Effector memory CD4-positive, alpha-beta T cell (primary cell): ENCODE data around the gene SLC25A44.

Experiments used
- DNase-seq, 3 donors: peaks; one replicate each; pipeline ENCODE4 v3.0.0-alpha.2; 2020
- H3K27ac ChIP-seq: 2 replicates; pipeline ENCODE4 v1.7.0; 2013; ENCODE audit warnings: mild to moderate bottlenecking, low read length, moderate library complexity; ENCODE audit not compliant: insufficient read depth, poor library complexity, severe bottlenecking
- H3K27me3 ChIP-seq: replicated peaks from 2 replicates; pipeline ENCODE4 v1.7.0; 2013; ENCODE audit warnings: mild to moderate bottlenecking, low read length; ENCODE audit not compliant: insufficient read depth, control insufficient read depth, poor library complexity, severe bottlenecking
- H3K36me3 ChIP-seq: 2 replicates; pipeline ENCODE4 v1.7.0; 2013; ENCODE audit warnings: mild to moderate bottlenecking, low read length, moderate library complexity; ENCODE audit not compliant: control insufficient read depth, insufficient read depth
- H3K4me1 ChIP-seq: 2 replicates; pipeline ENCODE4 v1.7.0; 2013; ENCODE audit warnings: low read length, mild to moderate bottlenecking; ENCODE audit not compliant: control insufficient read depth, insufficient read depth, poor library complexity, severe bottlenecking
- H3K4me3 ChIP-seq: 2 replicates; pipeline ENCODE4 v1.7.0; 2013; ENCODE audit warnings: low read length, low read depth, mild to moderate bottlenecking; ENCODE audit not compliant: insufficient read depth, poor library complexity, severe bottlenecking
- H3K9me3 ChIP-seq: 2 replicates; pipeline ENCODE4 v1.7.0; 2013; ENCODE audit warnings: mild to moderate bottlenecking, low read length, moderate library complexity; ENCODE audit not compliant: control insufficient read depth

The SLC25A44 gene

DNA sequence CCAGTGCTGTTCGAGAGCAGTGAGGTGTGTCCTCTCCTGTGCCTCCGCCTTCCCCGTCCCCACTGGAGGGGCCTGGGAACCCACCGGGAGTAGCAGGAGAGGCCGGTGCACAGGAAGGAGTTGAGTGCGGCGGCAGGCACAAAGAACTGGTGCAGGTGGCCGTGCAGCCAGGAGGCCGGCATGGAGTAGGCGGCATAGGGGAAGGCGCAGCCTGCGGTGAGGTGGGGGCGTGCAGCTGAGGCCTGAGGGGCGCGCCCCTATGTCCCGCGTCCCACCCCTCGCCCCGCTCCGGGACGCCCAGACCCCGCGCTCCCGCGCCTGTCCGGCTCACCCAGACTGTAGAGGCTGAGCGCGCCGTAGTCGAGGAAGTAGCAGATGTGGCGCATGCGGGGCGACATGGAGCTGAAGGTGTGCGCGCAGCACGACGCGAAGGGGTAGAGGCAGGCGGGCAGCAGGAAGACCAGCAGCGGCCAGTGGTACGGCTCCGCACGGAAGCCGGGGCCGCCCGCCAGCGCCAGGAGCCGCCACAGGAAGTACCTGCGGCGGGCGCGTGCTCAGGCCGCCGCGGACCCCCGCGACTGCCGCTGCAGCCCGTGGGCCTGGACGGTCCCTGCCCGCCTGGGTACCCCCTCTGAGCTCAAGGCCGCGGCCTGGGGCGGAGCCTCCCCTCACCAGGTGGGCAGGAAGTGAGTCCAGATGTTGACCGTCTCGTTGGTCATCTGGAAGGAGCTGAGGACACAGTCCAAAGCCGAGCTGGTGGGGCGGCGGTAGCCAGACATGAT lies 51.7 kb downstream of the SLC25A44 start:
- Histone ChIP-seq H3K4me3 (peak overlapping the region; percentile 59), H3K36me3 (peaks cover 9% of the 10 kb centered on the region), H3K4me1 (peaks cover 6% of the 10 kb centered on the region), H3K27ac (peak overlapping the region; percentile 0), H3K9me3 (no peaks in the 10 kb centered on the region), H3K27me3 (no peaks in the 10 kb centered on the region)
- no peak for DNase-seq

DNA sequence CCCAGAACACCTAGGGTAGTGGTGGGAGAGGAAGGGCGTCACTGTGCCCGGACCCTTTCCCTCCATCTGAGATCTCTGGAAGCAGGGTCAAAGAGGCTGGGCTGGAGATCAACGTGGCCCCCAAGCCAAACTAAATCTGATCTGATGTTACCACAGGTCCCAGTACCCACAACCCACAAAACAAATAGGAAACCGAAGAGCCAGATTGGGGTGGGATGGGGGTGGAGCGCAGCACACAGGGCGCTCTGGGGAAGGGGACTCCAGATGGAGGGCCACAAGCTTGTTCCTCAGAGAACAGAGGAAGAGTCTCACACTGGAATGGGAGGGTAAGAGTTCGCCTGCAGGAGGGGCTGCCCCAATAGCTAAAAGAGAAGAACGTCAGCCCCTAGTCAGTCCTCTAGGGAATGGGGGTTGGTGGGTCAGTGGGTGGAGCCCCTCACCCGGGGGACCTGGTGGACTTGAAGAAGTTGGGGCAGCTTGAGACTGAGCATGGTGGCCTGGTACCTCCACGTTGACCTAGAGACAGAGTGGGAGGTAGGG lies 52.4 kb downstream of the SLC25A44 start:
- Histone ChIP-seq H3K27ac (no peak overlapping the region), H3K36me3 (peaks cover 13% of the 10 kb centered on the region), H3K4me3 (no peak overlapping the region), H3K9me3 (no peaks in the 10 kb centered on the region), H3K4me1 (peaks cover 6% of the 10 kb centered on the region), H3K27me3 (no peaks in the 10 kb centered on the region)
- no peak for DNase-seq

DNA sequence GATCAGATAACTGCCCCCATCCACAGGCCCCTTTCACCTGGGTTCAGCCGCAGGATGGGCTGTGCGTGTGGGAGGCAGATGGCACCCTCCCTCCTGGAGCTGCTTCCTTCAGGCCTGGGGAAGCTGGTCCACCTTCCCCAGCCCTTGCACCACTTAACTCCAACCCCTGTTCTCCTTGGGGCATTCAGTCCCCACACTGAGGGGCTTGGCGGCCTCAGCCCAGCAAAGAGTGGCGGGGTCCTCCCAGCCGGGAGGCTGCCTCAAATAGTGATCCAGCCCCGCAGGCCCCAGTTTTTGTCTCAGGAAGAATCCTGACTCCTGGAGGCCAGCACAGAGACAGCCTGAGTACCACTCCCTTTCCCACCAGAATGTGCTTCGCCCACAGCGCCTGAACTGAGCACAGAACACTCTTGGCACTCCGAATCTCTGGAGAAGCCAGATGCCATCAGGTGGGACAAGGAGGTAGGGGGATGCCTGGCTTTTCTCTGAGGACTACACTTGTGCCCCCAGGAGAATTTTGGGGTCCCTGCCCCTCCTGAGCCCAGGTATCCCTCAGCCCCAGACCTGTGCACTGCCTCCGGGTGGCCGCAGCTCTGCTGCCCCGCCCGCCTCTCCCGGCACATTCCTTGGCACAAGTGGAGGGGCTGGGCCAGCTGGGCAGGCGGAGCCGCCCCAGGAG lies 53.0 kb downstream of the SLC25A44 start:
- Histone ChIP-seq H3K4me1 (peaks cover 9% of the 10 kb centered on the region), H3K27ac (no peak overlapping the region), H3K9me3 (no peaks in the 10 kb centered on the region), H3K36me3 (peaks cover 19% of the 10 kb centered on the region), H3K27me3 (no peaks in the 10 kb centered on the region), H3K4me3 (no peak overlapping the region)
- DNase-seq: no peak

DNA sequence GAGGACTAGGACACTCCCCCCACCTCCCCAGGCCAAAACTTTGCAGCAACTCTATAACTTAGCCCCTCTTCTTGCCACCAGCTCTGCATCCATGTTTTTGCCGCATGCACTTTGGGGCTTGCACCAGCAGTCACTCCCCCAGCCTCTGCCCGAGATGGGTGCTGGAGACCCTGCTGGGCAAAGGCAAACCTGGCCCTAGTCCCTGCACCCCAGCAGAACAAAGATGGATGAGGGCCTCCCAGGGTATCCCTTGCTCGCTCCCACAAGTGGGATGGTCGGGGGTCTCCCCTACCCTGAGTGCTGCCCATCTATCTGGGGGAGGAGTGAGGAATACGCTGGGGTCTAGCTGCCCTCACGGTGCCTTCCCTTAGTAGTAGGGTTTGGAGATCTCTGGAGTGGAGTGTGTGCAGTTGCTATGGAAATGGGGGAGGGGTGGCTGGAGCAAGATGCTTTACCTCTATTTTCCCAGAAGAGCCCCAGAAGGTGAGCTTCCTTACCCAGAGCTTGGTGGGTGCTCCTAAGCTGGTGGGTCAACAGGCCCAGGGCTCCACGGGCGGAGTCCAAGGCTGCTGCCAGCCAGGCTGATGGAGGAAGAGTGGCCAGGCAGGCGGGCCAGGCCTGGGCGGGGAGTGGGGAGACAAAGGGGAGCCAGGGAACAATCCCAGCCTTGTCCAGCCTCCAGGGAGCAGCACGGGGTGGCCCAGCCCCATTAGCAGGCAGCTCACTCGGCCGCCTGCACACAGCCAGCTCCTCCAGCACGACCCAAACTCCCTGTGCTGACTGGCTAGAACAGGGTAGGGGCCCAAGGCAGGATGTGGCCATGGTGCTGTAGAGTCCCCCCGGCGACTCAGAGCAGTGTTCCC lies 53.8 kb downstream of the SLC25A44 start, which contains the start of gene PAQR6:
Gene PAQR6, minus strand, starts transcription at position 597 of the 863 bp plus-strand sequence. CDS start 1,325 bp downstream, outside the sequence.
- no peaks in the 10 kb centered on the region for H3K9me3 ChIP-seq
- no peak within 1 kb of the TSS for H3K27ac ChIP-seq
- DNase-seq: no peak
- H3K4me3 ChIP-seq: no peak within 1 kb of the TSS
- H3K36me3 ChIP-seq: peaks cover 26% of the 10 kb centered on the region
- H3K27me3 ChIP-seq: no peaks in the 10 kb centered on the region
- peaks cover 14% of the 10 kb centered on the region for H3K4me1 ChIP-seq

DNA sequence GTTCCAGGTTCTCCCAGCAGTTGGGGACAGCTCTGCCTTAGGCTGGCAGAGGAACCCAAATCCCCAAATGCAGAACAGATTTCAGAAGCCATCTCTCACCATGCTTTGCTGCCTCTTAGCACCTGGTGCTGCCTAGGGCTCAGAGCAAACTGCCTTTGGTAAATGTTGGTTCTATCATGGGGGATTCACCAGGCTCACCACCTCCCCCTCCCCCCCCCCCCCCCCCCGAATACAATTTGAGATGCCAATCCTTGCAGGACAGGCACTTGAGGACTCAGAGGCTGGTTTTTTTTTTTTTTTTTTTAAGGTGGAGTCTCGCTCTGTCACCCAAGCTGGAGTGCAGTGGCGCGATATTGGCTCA lies 54.4 kb downstream of the SLC25A44 start:
- Histone ChIP-seq H3K27ac (no peak overlapping the region), H3K4me1 (peaks cover 14% of the 10 kb centered on the region), H3K36me3 (peaks cover 32% of the 10 kb centered on the region), H3K4me3 (no peak overlapping the region), H3K9me3 (no peaks in the 10 kb centered on the region), H3K27me3 (no peaks in the 10 kb centered on the region)
- no peak for DNase-seq

DNA sequence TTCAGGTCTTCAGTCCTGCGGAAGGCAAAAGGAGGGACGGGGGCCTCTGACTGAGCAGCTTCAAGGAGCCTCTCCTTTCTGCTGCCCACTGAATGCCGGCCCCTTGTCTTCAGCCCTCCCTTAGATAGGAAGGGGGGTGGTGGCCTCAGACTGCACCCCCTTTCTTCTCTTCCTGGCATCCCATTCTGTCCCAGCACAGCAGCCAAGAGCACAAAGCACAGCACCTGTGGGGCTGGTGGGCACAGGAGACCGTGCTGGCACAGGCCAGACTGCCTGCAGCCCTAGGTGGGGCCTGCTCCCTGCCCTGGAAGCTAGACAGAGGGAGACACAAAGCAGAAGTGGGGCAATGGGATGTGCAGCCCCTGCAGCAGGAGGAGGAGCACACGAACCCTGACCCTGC lies 55.7 kb downstream of the SLC25A44 start:
- H3K27ac ChIP-seq: no peak overlapping the region
- DNase-seq: no peak
- H3K4me1 ChIP-seq: peaks cover 14% of the 10 kb centered on the region

DNA sequence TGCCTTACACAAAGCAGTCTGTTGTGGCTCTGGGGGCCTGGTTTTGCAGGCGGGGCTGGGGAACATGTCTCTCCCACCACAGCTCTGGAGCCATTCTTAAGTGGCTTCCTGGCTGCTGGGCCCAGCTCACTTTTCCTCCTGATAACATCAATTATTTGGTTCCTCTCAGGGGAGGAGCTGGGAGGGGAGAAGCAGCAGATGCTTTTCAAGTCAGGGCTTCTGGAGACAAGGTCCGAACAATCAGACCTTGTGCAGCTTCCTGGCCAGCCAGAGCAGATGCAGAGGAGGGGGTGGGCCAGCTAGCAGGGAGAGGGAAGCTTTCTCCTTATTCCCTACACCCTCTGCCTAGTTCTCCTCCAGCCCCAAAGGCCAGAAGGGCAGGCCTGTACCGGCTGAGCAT lies 57.6 kb downstream of the SLC25A44 start:
- Histone ChIP-seq H3K36me3 (peaks cover 55% of the 10 kb centered on the region), H3K27me3 (no peaks in the 10 kb centered on the region), H3K27ac (peak overlapping the region; percentile 46), H3K9me3 (no peaks in the 10 kb centered on the region), H3K4me1 (peaks cover 8% of the 10 kb centered on the region), H3K4me3 (no peak overlapping the region)
- no peak for DNase-seq

More for the DNA sequence above, 55.7 kb downstream of the SLC25A44 start:
- Histone ChIP-seq H3K9me3 (no peaks in the 10 kb centered on the region), H3K27me3 (no peaks in the 10 kb centered on the region), H3K36me3 (peaks cover 45% of the 10 kb centered on the region), H3K4me3 (no peak overlapping the region)

DNA sequence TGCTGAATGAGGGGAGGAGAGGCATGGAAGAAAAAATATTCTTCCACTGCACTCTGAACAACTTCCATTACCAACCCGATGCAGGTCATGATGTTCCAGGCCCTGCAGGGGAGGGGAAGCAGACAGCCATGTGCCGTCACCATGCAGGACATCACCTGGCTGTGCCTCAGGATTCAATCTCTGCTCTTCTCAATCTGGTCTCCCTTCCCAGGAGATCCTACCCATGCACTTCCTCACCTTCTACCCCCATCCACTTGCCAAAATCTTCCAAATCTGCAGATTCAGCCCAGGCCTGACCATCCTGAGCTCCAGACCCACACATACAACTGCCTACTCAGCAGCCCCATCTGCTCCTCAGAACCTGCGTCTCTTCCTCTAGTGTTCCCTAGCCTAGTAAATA lies 59.7 kb downstream of the SLC25A44 start:
- H3K9me3 ChIP-seq: no peaks in the 10 kb centered on the region
- no peak overlapping the region for H3K4me3 ChIP-seq
- H3K27ac ChIP-seq: no peak overlapping the region
- no peaks in the 10 kb centered on the region for H3K27me3 ChIP-seq
- H3K4me1 ChIP-seq: peaks cover 8% of the 10 kb centered on the region
- peaks cover 71% of the 10 kb centered on the region for H3K36me3 ChIP-seq
- no peak for DNase-seq

DNA sequence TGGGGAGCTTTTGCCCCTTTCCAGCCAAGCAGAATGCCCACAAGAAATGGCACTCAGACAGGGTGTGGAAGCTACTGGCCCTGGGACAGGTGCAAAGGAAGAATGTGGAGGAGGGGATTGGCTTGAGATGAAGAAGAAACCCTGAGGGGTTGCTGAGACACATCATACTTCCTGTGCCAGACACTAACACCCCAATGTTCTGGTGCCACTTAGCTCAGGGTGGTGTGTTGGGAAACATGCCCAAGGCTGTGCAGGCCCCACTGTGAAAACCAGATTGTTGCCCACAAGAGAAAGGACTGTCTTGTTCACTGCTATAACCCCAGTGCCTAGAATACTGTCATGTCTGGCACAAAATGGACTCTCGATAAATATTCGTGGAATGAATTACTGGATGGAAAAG lies 63.8 kb downstream of the SLC25A44 start:
- no peaks in the 10 kb centered on the region for H3K4me1 ChIP-seq
- no peak for DNase-seq
- no peak overlapping the region for H3K27ac ChIP-seq
- H3K4me3 ChIP-seq: no peak overlapping the region
- H3K9me3 ChIP-seq: no peaks in the 10 kb centered on the region
- H3K27me3 ChIP-seq: no peaks in the 10 kb centered on the region
- peaks cover 75% of the 10 kb centered on the region for H3K36me3 ChIP-seq
